ENCODE measurements around the gene STEAP1.

STEAP1 gene

GRCh38 chr7:90190995-90191394 is 36.7 kb downstream of the STEAP1 start:
- TF ChIP-seq, protein P1, sequence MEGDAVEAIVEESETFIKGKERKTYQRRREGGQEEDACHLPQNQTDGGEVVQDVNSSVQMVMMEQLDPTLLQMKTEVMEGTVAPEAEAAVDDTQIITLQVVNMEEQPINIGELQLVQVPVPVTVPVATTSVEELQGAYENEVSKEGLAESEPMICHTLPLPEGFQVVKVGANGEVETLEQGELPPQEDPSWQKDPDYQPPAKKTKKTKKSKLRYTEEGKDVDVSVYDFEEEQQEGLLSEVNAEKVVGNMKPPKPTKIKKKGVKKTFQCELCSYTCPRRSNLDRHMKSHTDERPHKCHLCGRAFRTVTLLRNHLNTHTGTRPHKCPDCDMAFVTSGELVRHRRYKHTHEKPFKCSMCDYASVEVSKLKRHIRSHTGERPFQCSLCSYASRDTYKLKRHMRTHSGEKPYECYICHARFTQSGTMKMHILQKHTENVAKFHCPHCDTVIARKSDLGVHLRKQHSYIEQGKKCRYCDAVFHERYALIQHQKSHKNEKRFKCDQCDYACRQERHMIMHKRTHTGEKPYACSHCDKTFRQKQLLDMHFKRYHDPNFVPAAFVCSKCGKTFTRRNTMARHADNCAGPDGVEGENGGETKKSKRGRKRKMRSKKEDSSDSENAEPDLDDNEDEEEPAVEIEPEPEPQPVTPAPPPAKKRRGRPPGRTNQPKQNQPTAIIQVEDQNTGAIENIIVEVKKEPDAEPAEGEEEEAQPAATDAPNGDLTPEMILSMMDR (IDR thresholded peaks at IDR 0.05; ENCODE audit: insufficient read depth, low read depth, low read length, missing control alignments), result no peak
- no peak overlapping the region for H3K4me3 ChIP-seq (ENCODE audit: low read depth, low read length)
- DNase-seq (ENCODE audit: low read depth), result no peak

DNA sequence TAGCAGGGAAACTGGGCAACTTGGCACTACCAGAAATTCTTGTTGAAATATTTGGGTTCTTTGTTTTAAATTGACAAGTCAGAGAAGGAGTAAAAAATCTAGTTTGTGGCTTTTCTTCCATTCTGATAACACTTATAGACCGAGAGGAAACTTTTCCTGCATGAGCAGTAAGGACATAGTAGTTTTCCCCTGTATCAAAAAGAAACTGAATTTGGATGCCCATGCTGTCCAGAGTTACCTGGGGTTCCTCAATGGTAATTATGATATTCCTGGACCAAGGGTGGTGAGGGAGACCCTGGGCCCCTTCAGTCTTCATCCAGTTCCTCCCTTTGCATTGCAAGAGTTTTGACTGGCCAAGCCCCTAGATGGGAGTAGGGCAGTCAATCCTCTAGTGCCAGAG is 37.4 kb downstream of the STEAP1 start:
- no peak for DNase-seq (ENCODE audit: low read depth)
- TF ChIP-seq, protein P1 (IDR thresholded peaks at IDR 0.05; ENCODE audit: insufficient read depth, low read depth, low read length, missing control alignments), result no peak
- H3K4me3 ChIP-seq (ENCODE audit: low read depth, low read length), result no peak overlapping the region

DNA sequence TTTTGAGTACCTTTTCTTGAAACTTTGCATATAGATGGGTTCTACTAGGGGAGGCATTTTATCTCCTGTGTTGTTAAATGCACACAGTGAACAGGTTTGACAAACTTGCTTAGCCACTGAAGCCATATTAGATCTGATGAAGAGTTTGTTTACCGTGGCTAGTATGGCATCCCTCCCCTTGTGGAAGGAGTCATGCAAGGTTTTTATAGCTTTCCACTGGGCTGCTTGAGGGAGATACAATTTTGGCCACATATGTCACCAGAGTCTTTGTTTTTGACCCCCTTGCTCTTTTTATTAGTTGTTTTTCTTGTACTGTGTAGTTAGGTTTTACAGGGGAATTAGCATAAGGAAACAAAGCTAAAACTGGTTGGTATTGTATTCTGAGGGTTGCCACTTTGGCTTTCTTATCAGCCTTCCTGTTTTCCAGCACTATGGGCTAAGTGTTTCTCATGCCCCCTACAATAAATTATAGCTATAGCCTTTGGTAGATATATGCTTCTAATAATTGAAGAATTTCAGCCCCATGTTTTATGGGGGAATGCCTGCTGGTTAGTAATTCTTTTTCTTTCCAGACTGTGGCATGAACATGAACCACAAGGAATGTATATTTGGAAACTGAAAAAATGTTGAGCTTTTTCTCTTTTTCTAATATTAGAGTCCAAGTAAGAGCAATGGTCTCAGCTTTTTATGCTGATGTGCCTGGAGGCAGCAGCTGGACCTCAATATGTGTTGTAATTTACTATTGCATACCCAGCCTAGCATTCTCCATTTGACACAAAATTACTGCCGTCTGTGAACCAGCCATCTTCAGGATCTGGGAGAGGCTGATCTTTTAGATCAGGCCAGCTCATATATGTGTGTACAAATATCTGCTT is 38.8 kb downstream of the STEAP1 start:
- no peak overlapping the region for H3K4me3 ChIP-seq (ENCODE audit: low read depth, low read length)
- DNase-seq (ENCODE audit: low read depth), result no peak
- TF ChIP-seq, protein P1 (IDR thresholded peaks at IDR 0.05; ENCODE audit: insufficient read depth, low read depth, low read length, missing control alignments), result no peak

- TF ChIP-seq, protein P1 (IDR thresholded peaks at IDR 0.05; ENCODE audit: insufficient read depth, low read depth, low read length, missing control alignments), result no peak
- H3K4me3 ChIP-seq (ENCODE audit: low read depth, low read length), result no peak overlapping the region
- no peak for DNase-seq (ENCODE audit: low read depth)
These were observed 40.9 kb downstream of the STEAP1 start for GRCh38 chr7:90194911-90195809.

DNA sequence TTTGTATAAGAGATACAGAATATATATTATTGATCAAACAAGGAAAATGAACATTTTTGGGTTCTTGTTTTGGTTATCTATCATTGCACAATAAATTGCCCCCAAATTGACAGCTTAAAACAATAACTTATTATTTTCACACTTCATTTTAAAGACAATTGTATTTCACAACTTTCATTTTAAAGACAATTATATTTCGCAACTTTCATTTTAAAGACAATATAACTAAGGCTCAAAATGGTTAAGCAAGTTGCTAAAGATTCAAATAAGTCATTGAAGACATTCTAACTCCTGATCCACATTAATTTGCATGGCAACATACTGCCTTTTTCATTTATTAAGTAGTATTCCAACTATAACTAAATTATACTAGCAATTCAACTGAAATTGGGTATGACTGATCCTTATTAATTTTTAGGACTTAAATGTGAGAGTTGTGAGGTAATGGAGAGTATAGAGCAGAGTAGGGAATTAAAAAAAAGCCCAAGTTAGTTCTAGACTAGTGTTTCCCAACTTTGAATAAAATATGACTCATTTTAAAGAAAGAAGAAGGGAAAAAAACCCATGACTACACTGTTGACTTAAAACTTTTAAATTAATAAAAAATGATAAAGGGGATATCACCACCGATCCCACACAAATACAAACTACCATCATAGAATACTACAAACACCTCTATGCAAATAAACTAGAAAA is 47.4 kb downstream of the STEAP1 start:
- no peak overlapping the region for H3K4me3 ChIP-seq (ENCODE audit: low read depth, low read length)
- no peak for DNase-seq (ENCODE audit: low read depth)
- TF ChIP-seq, protein P1 (IDR thresholded peaks at IDR 0.05; ENCODE audit: insufficient read depth, low read depth, low read length, missing control alignments), result no peak

DNA sequence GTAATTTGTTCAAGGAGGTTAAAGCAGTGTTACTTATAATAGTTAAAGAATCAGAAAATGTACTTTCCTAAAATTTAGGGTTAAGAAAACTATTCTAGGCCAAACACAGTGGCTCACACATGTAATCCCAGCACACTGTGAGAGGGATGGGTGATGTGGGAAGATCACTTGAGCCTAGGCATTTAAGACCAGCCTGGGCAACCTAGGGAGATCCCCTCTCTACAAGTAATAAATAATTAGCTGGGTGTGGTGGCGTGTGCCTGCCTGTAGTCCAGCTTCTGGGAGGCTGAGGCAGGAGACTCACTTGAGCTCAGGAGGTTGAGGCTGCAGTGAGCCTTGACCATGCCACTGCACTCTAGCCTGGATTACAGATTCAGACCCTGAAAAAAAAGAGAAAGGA is 53.7 kb downstream of the STEAP1 start:
- no peak overlapping the region for H3K4me3 ChIP-seq (ENCODE audit: low read depth, low read length)
- TF ChIP-seq, protein P1 (IDR thresholded peaks at IDR 0.05; ENCODE audit: insufficient read depth, low read depth, low read length, missing control alignments), result no peak
- no peak for DNase-seq (ENCODE audit: low read depth)

Measured in GM12865 (cell line).